ENCODE data around the gene TBC1D24.

TBC1D24 gene

GRCh38 chr16:2482708-2483534, 8.0 kb downstream of the TBC1D24 start:
- DNase-seq (ENCODE audit: low spot score) = no peak

GRCh38 chr16:2483939-2484897, 9.3 kb downstream of the TBC1D24 start:
- DNase-seq (ENCODE audit: low spot score) = no peak

GRCh38 chr16:2484898-2485508, 10.1 kb downstream of the TBC1D24 start:
- DNase-seq (ENCODE audit: low spot score) = no peak

- DNase-seq (ENCODE audit: low spot score) = no peak
Observed at GRCh38 chr16:2485811-2486507, 11.0 kb downstream of the TBC1D24 start.

- no peak for DNase-seq (ENCODE audit: low spot score)
Observed at GRCh38 chr16:2486645-2487516, 12.0 kb downstream of the TBC1D24 start.

- no peak for DNase-seq (ENCODE audit: low spot score)
Observed at GRCh38 chr16:2487517-2487842, 12.6 kb downstream of the TBC1D24 start.

- DNase-seq (ENCODE audit: low spot score) = no peak
Observed at GRCh38 chr16:2487903-2488531, 13.1 kb downstream of the TBC1D24 start.

GRCh38 chr16:2489581-2489980, 14.7 kb downstream of the TBC1D24 start:
- DNase-seq (ENCODE audit: low spot score) = no peak

- DNase-seq (ENCODE audit: low spot score) = no peak
Observed at GRCh38 chr16:2490190-2491105, 15.5 kb downstream of the TBC1D24 start.

GRCh38 chr16:2492292-2492691, 17.4 kb downstream of the TBC1D24 start:
- no peak for DNase-seq (ENCODE audit: low spot score)

GRCh38 chr16:2493605-2494004, 18.7 kb downstream of the TBC1D24 start:
- DNase-seq (ENCODE audit: low spot score) = no peak

GRCh38 chr16:2494616-2495015, 19.7 kb downstream of the TBC1D24 start:
- no peak for DNase-seq (ENCODE audit: low spot score)

- DNase-seq (ENCODE audit: low spot score) = no peak
Observed at GRCh38 chr16:2495041-2495440, 20.1 kb downstream of the TBC1D24 start.

GRCh38 chr16:2496223-2497115, 21.5 kb downstream of the TBC1D24 start:
- no peak for DNase-seq (ENCODE audit: low spot score)

- DNase-seq (ENCODE audit: low spot score) = no peak
Observed at GRCh38 chr16:2497116-2497630, 22.2 kb downstream of the TBC1D24 start.

GRCh38 chr16:2497695-2498484, 23.0 kb downstream of the TBC1D24 start:
- DNase-seq (ENCODE audit: low spot score) = no peak

GRCh38 chr16:2498531-2499253, 23.8 kb downstream of the TBC1D24 start:
- no peak for DNase-seq (ENCODE audit: low spot score)

Data from LoVo (cell line).